Ishikawa (cell line): ENCODE data around the gene CNTNAP2.

Experiments used
- CEBPB ChIP-seq: IDR thresholded peaks from 2 replicates; pipeline ENCODE4 v1.6.1; 2012
- CREB1 ChIP-seq: IDR thresholded peaks from 2 replicates; pipeline ENCODE4 v1.6.1; 2012; ENCODE audit warnings: low read depth
- EGR1 ChIP-seq: IDR thresholded peaks from 2 replicates; pipeline ENCODE4 v1.6.1; 2012
- EP300 ChIP-seq: IDR thresholded peaks from 2 replicates; pipeline ENCODE4 v1.6.1; 2012; ENCODE audit warnings: borderline replicate concordance
- FOXM1 ChIP-seq: IDR thresholded peaks from 2 replicates; pipeline ENCODE4 v1.6.1; 2012; ENCODE audit warnings: low read depth, borderline replicate concordance
- NFIC ChIP-seq: IDR thresholded peaks from 2 replicates; pipeline ENCODE4 v1.6.1; 2012
- RAD21 ChIP-seq: IDR thresholded peaks from 2 replicates; pipeline ENCODE4 v1.6.1; 2012; ENCODE audit warnings: low read depth
- REST ChIP-seq: IDR thresholded peaks from 2 replicates; pipeline ENCODE4 v1.6.1; 2012; ENCODE audit warnings: low read depth, mild to moderate bottlenecking
- TAF1 ChIP-seq: IDR thresholded peaks from 2 replicates; pipeline ENCODE4 v1.6.1; 2012; ENCODE audit warnings: low read depth, mild to moderate bottlenecking
- TCF12 ChIP-seq: IDR thresholded peaks from 2 replicates; pipeline ENCODE4 v1.6.1; 2012; ENCODE audit warnings: low read depth
- TEAD4 ChIP-seq: IDR thresholded peaks from 2 replicates; pipeline ENCODE4 v1.6.1; 2012
- USF1 ChIP-seq: IDR thresholded peaks from 2 replicates; pipeline ENCODE4 v1.6.1; 2012
- YY1 ChIP-seq: IDR thresholded peaks from 2 replicates; pipeline ENCODE4 v1.6.1; 2012; ENCODE audit warnings: low read depth
- ZBTB7A ChIP-seq: IDR thresholded peaks from 2 replicates; pipeline ENCODE4 v1.6.1; 2012; ENCODE audit warnings: low read depth
- TF ChIP-seq, protein P1 (sequence below): IDR thresholded peaks from 2 replicates; pipeline ENCODE4 v1.6.1; 2012

The CNTNAP2 gene

GRCh38 chr7:146492017-146492416, 375.4 kb downstream of the CNTNAP2 start:
- TF ChIP-seq USF1 (no peak), CEBPB (no peak), RAD21 (no peak), YY1 (no peak), CREB1 (no peak), EP300 (no peak), EGR1 (no peak), FOXM1 (no peak), TAF1 (no peak), REST (no peak), TCF12 (no peak), TEAD4 (no peak), ZBTB7A (no peak), NFIC (no peak)
- TF ChIP-seq, protein P1, sequence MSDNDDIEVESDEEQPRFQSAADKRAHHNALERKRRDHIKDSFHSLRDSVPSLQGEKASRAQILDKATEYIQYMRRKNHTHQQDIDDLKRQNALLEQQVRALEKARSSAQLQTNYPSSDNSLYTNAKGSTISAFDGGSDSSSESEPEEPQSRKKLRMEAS = no peak

DNA sequence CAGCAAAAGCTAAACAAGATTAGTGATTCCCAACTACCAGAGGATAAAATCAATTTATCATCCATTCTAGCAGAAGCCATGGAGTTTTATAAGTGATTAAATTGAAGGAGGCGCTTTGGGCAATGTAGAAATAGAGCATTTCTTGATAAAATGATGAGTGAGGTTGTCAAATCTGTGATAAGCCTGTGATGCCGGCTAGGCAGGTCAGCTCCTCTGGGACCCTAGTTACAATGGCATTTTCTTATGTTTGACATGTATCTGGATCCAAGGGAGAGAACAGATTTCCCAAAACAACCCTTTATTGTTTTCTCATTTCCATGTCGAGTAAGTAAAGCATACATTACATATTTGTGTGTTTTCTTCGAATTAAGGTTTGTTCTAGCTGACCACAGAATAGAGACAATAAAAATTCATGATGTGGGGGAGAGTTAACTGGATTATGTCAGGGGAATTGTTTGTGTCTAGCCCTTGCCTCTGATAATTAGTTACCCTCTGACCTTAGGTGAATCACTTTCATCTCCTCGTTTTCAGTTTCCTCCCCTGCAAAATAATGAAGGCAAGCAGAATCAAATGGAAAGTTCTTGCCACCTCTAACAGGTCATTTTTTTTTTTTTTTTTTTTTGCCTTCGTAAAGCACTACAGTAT, 378.5 kb downstream of the CNTNAP2 start:
- no peak for TF ChIP-seq YY1
- TF ChIP-seq CEBPB = no peak
- no peak for TF ChIP-seq TEAD4
- TF ChIP-seq USF1 = no peak
- TF ChIP-seq REST = no peak
- no peak for TF ChIP-seq ZBTB7A
- no peak for TF ChIP-seq TCF12
- TF ChIP-seq EP300 = no peak
- TF ChIP-seq CREB1 = no peak
- no peak for TF ChIP-seq TAF1
- no peak for TF ChIP-seq FOXM1
- TF ChIP-seq, protein P1 = no peak
- TF ChIP-seq RAD21 = no peak
- TF ChIP-seq NFIC = no peak
- no peak for TF ChIP-seq EGR1

- TF ChIP-seq TAF1 = no peak
- TF ChIP-seq TEAD4 = no peak
- TF ChIP-seq ZBTB7A = no peak
- TF ChIP-seq CEBPB = no peak
These were observed 380.1 kb downstream of the CNTNAP2 start for GRCh38 chr7:146496657-146497056.

- TF ChIP-seq TEAD4 (no peak), YY1 (no peak), USF1 (no peak), REST (no peak), EP300 (no peak), TAF1 (no peak), EGR1 (no peak), FOXM1 (no peak), ZBTB7A (no peak), NFIC (no peak), TCF12 (no peak), CEBPB (no peak), CREB1 (no peak), RAD21 (no peak)
- TF ChIP-seq, protein P1 = no peak
These were observed 383.4 kb downstream of the CNTNAP2 start for GRCh38 chr7:146499970-146500369.
